ENCODE measurements around the gene SP7. TPM values are rescaled to one million over a fixed set of nuclear protein-coding genes. Genes with fewer than 3 reads are reported as not detected.

Gene SP7
- total and polyA plus RNA-seq, 10 of the 15 experiments (the other 5 are each of a cell fraction or from before 2014, with no cell fraction given), result 0.05 to 0.11 TPM; not detected in 8

- TF ChIP-seq RELA (IDR thresholded peaks at IDR 0.05; ENCODE audit: borderline replicate concordance, partially characterized antibody), result no peak
- TF ChIP-seq SKIL (IDR thresholded peaks at IDR 0.05; ENCODE audit: low read depth, poor library complexity, severe bottlenecking), result no peak
- TF ChIP-seq IRF4 (IDR thresholded peaks at IDR 0.05; ENCODE audit: low read depth, low read length), result no peak
- TF ChIP-seq MYB (IDR thresholded peaks at IDR 0.05; ENCODE audit: borderline replicate concordance, low read depth, low read length), result no peak
- TF ChIP-seq USF1 (IDR thresholded peaks at IDR 0.05; ENCODE audit: borderline replicate concordance, extremely low read length, insufficient read depth, low read depth, low read length), result no peak
- no peak for TF ChIP-seq ATF2 (IDR thresholded peaks at IDR 0.05; ENCODE audit: low read length)
- no peak for TF ChIP-seq EZH2 (IDR thresholded peaks at IDR 0.05; ENCODE audit: borderline replicate concordance, control insufficient read depth, low read depth, low read length)
- 0 out of 4 replicates have a peak, but pooled peaks of 1 of the 2 experiments have one; percentile 27 for TF ChIP-seq EP300 (IDR thresholded peaks at IDR 0.05; ENCODE audit: borderline replicate concordance in 1 of 2, control insufficient read depth in 1 of 2, low read depth in 2 of 2, low read length in 2 of 2)
- peak; percentile 89 for TF ChIP-seq NR2C1 (IDR thresholded peaks at IDR 0.05)
- TF ChIP-seq ZBTB40 (IDR thresholded peaks at IDR 0.05; ENCODE audit: borderline replicate concordance), result peak; percentile 82; the same call in 1 of the 2 replicates
- no peak for TF ChIP-seq ESRRA (IDR thresholded peaks at IDR 0.05; ENCODE audit: low read length)
- no peak for TF ChIP-seq FOS (IDR thresholded peaks at IDR 0.05; ENCODE audit: borderline replicate concordance, extremely low read depth, insufficient read length)
- TF ChIP-seq CREB1 (IDR thresholded peaks at IDR 0.05; ENCODE audit: low read depth), result peak; percentile 74; the same call in 1 of the 2 replicates
- TF ChIP-seq ZNF274 (IDR thresholded peaks at IDR 0.05; ENCODE audit: insufficient read depth, insufficient read length), result no peak
- peak; percentile 35 for TF ChIP-seq E4F1 (IDR thresholded peaks at IDR 0.05; ENCODE audit: borderline replicate concordance, partially characterized antibody)
- TF ChIP-seq TCF7 (IDR thresholded peaks at IDR 0.05; ENCODE audit: borderline replicate concordance), result no peak
- TF ChIP-seq RFX5 (IDR thresholded peaks at IDR 0.05; ENCODE audit: low read depth, low read length), result no peak
These were observed 40.9 kb downstream of the SP7 start, which contains the start of gene PFDN5 (continued) for GRCh38 chr12:53295070-53295890.
